Astrocyte of the spinal cord (primary cell): ENCODE results near the gene RCC2.
"Not testable (repeated sequence)": the region's sequence is repeated elsewhere in the genome, so short reads cannot be mapped to it uniquely, and the experiment has no call there.

Experiments
- DNase-seq: peaks from one replicate; pipeline ENCODE4 v3.0.0; 2011; ENCODE audit warnings: low read depth, low spot score
- H3K4me3 ChIP-seq: 2 replicates; pipeline ENCODE4 v1.5.1; 2011; ENCODE audit warnings: low read depth, mild to moderate bottlenecking, low read length, moderate library complexity
- CTCF ChIP-seq: IDR thresholded peaks from 2 replicates; pipeline ENCODE4 v1.5.1; 2012; ENCODE audit warnings: low read depth, mild to moderate bottlenecking, low read length, inconsistent platforms
- in situ Hi-C: cut with HindIII; loops from 2 replicates; pipeline ENCODE4 v1.10.0; 2017; ENCODE audit warnings: low sequenced_read_pairs

The RCC2 gene

GRCh38 chr1:17439250-17440073, at the start of gene RCC2:
TSS of gene RCC2 (minus strand) at chr1:17439677. CDS start at chr1:17438514, 1,163 bp downstream.
- no peak for TF ChIP-seq CTCF
- DNase-seq, result peak; percentile 79
- in situ Hi-C loops, result no loop called here
- peak within 1 kb of the TSS; percentile 91 for H3K4me3 ChIP-seq

- in situ Hi-C loops, result no loop called here
- no peak for DNase-seq
- no peak for TF ChIP-seq CTCF
- no peak overlapping the region for H3K4me3 ChIP-seq
Observed at GRCh38 chr1:17486242-17486641, 46.8 kb upstream of the RCC2 start.

GRCh38 chr1:17485281-17485680, 45.8 kb upstream of the RCC2 start:
- DNase-seq, result no peak
- in situ Hi-C loops, result no loop called here
- H3K4me3 ChIP-seq, result no peak overlapping the region
- peak; percentile 39 for TF ChIP-seq CTCF

GRCh38 chr1:17481981-17482380, 42.5 kb upstream of the RCC2 start:
- H3K4me3 ChIP-seq, DNase-seq, in situ Hi-C loops: not testable (repeated sequence)

GRCh38 chr1:17480846-17481245, 41.4 kb upstream of the RCC2 start:
- H3K4me3 ChIP-seq, result no peak overlapping the region
- TF ChIP-seq CTCF, result no peak
- in situ Hi-C loops, result no loop called here
- no peak for DNase-seq

- no peak for DNase-seq
- TF ChIP-seq CTCF, result no peak
- in situ Hi-C loops, result no loop called here
- H3K4me3 ChIP-seq, result no peak overlapping the region
Observed at GRCh38 chr1:17475752-17476151, 36.3 kb upstream of the RCC2 start.

GRCh38 chr1:17474836-17475555, 35.5 kb upstream of the RCC2 start:
- DNase-seq, in situ Hi-C loops, H3K4me3 ChIP-seq: not testable (repeated sequence)
